Activated CD4-positive, alpha-beta T cell treated with anti-CD3 and anti-CD28 coated beads, Interleukin-2, amount 50 U/mL, for 16 hours (primary cell): ENCODE data around the gene SDHA.
"Not testable (repeated sequence)": the region's sequence is repeated elsewhere in the genome, so short reads cannot be mapped to it uniquely, and the experiment has no call there.

Source experiments
- DNase-seq: peaks from one replicate; pipeline ENCODE4 v3.0.0-alpha.2; 2020

Gene SDHA

DNA sequence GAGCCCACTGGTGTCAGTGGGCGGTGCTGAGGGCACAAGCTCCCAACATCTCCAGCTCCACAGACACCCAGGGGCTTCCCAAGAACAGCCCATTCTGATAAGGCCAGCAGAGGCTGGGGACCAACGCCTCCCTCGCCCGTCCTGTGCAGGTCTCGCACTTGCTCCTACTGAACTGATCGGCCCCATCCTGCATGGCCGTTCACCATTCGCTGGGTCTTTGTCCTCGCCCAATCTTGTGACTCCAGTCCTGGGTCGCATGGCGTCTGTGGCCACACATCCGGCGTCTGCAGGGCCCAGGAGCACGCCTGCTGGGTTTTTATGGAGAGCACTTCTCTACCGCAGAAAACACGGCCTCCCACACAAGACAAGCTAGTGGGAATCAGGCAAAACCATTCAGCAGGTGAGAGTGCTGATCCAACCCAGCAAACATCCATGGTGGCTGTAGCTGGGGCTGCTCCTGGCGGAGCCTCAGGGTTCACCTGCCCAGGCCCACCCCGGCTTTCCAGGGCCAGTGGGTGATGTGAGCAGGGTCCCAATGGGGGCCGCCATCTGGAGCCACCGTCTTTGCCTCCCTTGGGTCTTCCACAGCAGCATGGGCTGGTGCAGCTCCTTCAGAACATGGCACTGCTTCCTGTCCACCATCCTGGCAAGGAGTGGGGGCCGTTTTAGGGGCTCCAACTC lies 19.5 kb upstream of the SDHA start:
- DNase-seq, result no peak

DNA sequence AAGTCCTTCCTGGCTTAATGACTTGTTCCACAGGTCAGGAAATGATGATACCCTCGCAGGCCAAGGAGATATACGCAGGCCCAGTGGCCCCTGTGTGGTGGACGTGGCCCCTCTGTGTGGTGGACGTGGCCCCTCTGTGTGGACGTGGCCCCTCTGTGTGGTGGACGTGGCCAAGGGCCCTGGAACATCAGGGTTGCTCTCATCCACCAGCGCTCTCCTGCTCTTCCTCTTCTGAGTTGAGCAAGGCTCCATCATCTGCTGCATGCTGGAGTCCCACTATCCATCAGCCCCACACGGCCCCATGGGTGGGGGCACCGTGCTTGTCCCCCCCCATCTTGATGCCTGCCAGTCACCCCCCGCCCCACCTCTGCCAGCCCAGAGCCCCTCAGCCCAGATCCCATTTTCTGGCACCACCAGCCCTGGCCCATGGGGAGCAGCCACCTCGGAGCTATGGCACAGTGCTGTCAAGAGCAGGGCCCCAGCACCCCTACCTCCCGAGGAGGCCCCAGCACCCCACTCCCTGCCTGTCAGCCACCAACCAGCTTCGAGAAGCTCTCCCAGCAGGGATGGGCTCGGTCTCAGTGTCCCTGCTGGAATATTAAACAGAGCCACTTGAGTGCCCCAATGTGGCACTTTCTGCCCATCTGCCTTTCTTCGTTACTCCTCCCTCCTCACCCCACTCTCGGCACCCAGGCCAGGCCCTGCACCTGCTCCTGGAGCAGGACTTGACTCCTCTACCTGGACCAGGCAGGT lies 18.7 kb upstream of the SDHA start:
- DNase-seq, result no peak

DNA sequence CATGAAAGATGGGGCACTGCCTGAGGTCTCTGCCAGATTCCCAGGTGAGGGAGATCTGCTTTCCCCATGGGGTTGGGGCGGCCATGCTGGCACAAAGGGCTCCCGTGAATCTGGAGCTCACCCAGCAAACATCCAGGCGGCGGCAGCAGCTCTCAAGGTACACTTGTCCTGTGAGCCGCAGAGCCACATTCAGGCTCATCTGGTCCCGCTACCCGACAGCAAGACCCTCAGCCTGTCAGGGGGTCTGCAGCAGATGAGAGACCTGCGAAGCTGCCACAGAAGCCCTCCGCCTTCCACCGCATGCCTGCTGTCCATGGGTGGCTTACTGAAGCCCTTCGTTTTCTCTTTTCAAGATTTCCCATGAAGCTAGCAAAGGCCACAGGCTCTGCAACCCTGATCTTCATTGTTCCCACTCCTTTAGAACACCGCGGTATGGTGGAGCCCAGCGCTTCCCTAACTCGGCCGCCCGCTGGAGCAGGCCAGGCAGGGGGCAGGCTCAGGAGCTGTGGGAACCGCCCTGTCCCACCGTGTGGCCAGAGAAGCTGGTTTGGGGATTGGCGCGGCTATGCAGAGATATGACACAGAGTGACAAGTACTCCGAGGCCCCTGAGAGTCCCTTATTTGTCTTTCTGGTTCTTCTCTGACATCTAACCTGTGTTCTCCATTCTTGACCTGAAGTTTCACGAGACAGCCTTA lies 18.0 kb upstream of the SDHA start:
- DNase-seq, result no peak

DNA sequence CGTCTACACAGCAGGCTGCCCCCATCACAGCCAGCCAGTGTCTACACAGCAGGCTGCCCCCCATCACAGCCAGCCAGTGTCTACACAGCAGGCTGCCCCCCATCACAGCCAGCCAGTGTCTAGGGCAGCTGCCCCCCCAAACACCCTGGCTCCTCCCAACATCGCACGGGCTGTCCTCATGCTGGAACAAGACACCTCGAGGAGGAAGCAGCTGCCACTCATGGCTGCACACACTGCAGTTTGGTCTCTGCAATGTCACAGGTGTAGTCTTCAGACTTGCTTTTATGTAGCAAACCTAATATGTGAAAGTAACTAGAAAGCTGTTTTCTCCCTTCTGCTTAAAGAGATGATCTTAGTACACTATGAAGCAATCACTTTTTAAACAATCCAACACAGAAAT lies 17.1 kb upstream of the SDHA start:
- no peak for DNase-seq

DNA sequence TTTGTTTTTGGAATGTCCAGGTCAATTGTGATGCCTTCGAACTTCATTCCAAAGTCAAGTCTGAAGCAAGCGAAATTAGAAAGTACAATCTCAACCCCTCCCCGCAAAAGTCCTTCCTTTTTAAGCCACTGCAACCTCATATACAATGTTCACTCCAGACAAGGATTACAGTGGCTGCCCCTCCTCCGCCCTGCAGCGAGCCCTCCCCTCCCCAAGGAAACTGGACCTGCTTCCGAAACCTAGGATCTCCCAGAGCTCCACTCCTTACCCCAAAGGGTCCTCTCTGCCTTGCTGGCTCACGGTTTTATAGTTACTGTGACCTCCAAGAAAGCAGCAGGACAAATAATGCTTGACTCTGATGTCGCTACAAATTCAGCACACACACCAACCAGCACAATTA lies 16.4 kb upstream of the SDHA start:
- no peak for DNase-seq

DNA sequence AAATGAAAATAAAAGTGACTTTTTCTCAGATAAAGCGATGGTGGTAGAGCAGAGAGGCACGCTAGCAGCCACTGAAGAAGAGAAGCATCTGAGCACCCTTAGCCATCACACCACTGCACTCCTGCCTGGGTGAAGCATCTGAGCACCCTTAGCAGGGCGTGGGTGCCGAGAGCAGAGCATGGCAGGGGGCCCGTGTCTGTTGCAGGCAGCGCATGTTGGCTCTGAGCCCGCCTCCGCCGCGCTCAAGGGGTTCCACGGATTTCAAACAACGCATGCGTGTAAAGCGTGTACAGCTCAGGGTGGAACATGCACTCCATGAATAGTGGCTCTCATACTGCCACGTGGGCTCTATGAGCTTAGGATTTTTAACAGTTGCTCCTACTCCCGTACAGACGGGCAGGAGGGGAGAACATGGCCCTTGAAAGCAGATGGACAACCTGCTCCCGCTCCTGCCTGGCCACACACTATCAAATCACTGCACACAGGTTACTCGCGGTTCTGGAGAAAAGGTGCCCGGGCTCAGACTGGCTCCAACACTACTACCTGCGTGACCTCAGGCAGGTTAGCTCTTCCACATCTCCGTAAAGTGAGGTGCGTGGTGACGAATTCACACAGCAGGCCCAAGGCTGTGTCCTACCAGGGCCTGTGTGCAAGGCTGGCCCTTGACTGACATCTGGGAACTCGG lies 14.7 kb upstream of the SDHA start:
- DNase-seq, result no peak

DNA sequence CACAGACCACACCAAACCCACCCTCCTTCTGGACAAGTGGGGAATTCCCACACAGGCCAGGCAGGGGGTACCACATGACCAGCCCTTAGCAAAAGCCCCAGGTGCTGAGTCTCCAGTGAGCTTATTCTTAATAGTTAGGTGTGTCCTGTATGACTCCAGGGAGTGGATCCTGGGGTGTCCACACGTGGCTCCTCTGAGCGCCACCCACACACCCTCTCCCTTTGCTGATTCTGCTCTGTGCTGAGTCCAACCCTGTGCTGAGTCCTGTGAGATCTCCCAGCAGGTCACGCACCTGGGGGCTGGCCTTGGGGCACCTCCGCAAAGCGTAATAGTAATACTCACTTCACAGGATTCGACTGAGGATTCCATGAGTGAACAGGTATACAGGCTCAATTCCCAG lies 14.1 kb upstream of the SDHA start:
- DNase-seq, result no peak

DNA sequence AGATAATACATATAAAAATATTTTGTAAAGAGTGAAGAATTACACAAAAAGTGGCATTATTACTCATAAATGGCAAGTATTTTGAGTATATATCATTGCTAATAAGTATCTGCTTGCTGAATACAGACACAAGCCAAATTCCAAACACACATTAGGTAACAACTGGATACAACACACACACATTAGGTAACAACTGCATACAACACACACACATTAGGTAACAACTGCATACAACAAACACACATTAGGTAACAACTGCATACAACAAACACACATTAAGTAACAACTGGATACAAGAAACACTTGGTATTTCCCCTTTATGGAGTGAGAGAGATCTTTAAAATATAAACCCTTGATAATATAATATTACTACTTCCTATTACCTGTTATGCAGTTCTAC lies 13.7 kb upstream of the SDHA start:
- no peak for DNase-seq

DNA sequence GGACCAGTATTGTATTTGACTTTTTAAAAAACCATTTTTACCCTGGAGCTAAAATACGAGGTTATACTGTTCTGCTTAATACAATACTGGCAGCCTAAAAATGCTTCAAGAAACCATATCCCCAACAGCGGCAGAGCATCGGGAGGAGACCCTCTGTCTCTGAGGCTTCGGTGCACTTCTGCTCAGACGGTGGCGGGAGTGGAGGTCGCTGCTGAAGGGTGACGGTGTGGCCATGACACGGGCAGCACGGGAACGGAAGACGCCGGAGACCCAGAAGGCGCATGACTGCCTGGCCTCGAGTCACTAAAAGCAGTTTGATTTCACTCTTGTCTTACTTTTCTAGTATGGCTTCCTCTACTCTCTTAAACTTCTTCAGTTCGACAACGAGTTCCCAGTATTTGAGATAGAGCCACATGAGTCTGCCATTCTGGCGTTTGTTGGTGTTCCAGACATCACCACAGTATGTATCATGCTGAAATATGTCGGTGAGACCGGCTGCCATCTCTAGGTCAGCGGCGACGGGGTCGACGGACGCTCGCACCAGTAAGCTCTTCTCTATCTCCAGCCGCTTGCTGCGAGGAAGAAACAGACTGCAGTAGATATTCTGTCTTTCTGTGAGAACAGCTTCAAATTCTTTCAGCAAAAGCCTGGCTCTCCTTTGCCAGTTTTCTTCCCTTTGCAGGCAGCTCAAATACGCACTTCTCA lies 13.0 kb upstream of the SDHA start:
- DNase-seq, result no peak

DNA sequence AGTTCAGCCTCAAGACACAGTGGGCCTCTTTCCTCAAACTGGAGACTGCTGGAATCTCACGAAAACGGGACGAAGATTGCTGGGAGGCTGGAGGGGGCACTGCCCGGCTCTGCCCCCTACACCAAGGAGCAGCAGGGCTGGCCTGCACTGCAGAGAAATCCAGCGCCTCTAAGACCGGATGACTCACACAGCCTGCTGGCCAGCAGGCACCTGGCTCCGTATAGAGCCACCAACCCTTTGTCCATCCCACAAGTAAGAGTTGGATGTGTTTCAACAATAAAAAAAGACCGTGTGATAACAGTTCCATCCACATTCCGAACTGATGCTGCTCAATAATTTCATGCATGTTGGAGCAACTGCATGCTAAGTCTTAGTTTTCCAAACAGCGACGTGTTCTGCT lies 11.7 kb upstream of the SDHA start:
- DNase-seq, result no peak

DNA sequence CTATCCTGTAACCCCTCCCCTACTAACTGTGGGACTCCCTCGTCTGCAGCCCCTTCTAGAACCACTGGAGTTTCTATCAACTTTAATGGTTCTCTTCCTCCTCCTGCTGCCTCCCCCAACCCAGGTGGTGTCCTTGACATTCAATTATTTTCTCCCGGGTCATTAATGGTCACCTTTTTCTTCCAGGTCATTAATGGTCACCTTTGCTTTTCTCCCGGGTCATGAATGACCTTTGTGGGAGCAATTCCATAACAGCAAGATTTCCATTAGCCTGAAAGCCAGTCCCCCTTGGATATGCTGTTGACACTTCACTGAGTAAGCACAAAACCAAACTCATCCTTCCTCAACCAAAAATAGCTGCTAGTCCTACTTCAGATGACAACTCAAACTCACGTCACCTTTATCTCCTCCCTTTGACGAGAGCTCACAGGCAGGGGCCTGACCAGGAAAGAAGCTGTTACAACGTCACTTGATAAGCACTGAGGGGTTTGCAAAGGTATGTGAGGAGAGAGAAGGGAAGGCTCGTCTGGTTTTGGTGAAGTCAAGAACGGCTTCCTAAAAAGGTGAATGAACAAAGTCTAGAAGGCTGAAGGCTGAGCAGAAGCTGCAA lies 11.1 kb upstream of the SDHA start:
- DNase-seq, result no peak

DNA sequence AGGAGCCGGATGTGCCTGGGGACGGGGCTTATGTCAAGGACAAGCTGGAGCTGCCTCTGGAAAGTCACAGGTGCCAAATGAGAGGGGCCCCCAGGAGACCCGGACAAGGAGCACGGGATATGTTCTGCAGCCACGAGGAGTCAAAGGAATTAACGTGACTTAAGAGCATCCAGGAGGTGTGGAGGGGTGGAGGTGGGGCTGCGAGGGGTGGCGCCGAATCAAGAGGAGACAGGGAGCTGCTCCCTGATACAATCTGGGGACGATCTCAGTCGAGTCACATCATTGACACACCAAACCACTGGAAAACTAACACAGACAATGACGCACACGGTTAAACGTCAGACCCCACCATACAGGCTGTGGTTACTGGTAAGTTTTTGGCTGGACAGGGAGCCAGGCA lies 10.5 kb upstream of the SDHA start:
- DNase-seq, result no peak

DNA sequence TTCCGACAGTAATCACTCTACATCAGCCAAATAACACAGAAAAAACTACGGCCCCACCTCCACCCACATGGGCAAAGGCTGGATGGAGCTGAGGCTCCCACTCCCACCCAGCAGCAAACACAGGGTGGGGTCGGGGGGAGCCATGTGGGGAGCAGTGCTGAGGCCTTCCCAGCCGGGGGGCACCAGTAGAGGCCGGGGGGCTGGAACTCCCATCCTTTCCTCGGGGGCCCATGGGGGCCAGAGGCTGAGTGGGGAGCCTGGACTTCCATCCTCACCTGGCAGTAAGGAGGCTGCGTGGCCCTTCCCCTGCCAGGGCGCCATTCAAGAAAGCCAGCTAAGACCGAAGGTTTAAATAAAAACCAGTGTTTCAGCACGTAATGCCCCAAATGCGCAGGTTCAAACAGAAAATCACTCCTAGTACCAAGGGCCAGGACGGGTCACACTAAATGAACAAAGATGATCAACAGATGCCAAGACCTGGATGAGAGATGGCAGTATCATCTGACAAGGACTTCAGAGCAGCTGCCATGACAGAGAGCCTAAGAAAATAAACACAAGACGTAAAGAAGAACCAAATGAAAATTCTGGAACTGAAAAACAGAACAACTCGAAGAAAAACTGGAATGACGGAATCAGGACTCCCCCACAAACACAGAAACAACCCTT lies 9.5 kb upstream of the SDHA start:
- DNase-seq, result no peak

DNA sequence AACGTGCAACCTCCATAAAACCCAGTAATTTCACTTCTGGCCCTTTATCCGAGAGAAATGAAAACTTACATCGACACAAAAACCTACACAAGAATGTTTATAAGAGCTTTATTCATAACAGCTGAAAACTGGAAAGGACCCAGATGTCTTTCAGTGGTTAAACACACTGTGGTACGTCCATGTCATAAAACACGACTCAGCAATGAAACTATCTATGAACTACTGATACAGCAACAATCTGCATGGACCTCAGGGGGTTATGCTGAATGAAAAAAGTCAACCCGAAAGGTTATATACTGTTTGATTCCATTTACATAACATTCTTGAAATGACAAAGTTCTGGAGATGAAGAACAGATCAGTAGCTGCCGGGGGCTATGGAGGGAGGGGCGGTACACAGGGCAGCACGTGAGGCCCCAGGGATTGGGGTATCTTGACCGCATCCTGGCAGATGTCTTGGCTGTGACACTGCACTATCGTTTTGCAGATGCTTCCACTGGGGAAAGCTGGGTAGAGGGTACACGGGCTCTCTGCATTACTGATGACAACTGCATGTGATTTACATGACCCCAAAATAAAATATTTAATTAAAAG lies 4.2 kb upstream of the SDHA start:
- DNase-seq, result peak; percentile 15

DNA sequence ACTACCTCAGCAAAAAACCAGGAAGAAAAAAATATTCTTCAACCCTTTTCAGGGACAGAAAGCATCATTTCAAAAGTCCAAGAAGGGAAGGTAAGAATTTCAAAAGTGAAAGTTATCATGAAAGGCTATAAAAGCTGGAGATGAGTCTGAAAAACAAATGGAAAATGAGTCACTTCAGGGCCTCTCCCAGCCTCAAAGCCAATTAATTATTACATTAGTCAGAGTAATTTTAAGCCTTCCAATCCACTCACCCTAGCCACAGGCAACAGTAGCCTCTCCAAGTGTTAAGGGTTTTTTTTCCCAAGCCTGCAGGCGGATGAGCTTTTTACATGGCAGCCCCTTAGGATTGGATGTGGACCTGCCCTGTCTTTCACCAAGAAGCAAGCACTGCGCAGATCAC lies 2.9 kb upstream of the SDHA start:
- peak; percentile 26 for DNase-seq

DNA sequence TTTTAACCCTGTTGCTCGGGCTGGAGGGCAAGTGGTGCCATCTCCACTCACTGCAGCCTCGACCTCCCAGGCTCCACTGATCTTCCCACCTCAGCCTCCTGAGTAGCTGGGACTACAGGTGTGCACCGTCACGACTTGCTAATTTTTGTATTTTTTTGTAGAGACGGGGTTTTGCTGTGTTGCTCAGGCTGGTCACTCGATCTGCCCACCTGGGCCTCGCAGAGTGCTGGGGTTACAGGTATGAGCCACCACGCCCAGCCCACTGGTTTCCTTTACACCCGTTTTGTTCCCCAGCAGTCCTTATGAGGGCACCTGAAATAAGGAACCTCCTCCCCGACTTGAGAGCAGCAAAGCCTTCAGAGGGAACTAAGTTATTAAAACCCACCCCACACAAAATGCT lies 2.0 kb upstream of the SDHA start:
- DNase-seq, result not testable (repeated sequence)

DNA sequence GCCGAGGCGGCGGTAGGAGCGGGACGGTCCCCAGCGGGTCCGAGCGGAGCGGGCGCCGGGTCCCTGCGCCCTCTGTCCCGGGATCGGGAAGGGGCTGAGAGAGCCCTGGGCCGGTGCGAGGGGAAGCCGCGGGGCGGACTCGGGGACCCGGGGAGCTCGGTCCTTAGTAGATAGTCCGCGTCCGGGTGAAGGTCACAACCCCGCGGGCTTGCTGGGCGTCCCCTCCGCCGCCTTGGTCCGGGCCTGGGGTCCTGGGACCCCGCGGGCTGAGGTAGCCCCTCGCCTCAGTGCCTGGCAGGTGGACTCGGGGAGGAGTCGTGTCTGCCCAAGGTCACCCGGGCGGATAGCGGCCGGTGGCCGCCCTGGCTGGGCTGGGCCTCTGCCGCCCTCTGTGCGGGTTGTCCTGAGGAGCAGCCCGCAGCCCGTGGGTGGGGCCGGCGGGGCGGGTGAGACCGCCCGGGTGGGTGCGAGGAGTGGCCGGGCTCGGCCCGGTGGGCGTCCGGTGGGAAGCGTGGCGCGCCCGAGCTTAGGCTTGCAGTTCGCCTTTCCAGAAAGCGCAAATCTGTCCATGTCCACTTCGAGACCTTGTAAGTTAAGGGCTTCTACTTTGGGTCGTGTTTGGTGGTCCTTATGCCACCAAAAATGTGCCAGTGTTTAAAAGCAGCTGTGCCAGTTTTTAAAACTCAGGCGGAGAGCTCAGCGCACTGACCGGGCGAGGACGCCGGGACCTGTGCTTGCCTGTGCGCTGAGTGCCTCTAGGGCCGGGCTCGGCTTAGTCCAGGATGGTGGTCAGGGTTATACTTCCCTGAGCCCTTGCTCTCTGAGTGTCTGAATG lies 554 bp downstream of the SDHA start:
- peak; percentile 24 for DNase-seq

DNA sequence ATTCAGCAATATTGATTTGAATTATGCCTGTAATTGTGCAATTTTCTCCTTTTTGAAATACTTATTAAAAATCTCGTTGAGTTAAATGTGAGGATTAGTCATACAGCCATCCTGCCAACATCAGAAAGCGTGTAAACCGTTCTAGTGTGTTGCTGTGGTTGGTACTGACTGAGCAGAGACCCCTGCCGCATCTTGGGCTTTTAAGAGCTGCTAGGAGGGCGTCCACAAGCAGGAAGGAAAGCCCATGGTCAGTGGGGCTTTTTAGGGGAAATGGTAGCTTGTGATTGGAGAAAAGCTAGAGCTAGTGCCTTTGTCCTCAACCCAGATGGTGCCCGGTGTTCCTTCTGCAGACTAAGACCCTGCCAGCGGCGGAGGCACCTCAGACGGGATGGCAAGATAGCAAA lies 1.3 kb downstream of the SDHA start:
- DNase-seq, result peak; percentile 46

DNA sequence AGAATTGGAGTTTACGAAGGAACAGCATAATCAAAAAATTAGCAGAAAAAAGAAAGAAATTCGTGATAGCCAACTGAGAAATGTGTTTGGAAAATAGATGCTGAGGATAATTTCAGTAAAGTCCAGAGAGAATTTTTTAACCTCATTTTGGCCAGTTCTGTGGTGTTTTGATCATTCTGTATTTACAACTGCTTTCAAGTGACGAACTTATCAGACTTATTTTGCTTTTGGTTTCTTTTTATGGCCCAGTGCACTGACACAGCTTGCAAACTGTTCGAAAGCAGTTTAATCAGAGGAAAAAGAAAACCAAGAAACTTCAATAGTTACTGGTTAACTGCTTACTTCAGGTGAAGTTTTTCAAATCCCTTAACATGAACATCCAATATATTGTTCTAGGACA lies 1.9 kb downstream of the SDHA start:
- peak; percentile 41 for DNase-seq

DNA sequence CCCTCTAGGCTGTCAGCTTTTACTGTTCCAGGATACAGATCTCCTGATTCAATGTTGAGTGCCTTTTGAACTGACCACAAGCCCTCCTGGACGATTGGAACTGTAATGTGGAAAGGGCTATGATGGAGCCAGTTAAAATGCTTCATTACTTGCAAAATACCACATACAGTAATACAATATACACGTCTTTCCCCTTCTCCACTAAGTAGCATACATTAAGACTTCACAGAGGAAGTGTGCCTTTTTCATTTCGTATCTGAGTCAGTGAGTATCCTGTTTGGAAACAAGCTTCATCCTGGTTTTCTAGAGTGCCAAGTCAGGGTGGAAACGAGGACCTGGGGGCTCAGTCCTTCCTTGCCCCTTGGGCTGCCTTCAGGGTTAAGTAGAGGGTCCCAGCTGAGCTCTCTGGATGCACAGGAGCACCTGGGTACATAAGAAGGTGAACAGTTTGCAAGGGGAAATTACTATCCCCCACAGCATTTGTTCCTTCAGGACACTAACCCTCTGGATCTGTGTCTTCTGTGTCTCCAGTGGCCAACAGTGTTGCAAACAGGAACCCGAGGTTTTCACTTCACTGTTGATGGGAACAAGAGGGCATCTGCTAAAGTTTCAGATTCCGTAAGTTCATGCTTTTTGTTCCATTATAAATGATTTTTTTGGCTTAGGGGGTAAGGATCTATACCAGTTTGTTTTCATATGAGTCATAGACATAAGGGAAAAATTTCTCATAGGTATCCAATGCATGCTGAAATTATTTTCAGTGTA lies 5.0 kb downstream of the SDHA start:
- not testable (repeated sequence) for DNase-seq
